Measurements from ENCODE around the gene TCERG1L. TPM values are rescaled to one million over a fixed set of nuclear protein-coding genes. Genes with fewer than 3 reads are reported as not detected.
"Not testable (repeated sequence)": the region's sequence is repeated elsewhere in the genome, so short reads cannot be mapped to it uniquely, and the experiment has no call there.

The TCERG1L gene
- total RNA-seq, 1 experiment from 2014 or later, result not detected

DNA sequence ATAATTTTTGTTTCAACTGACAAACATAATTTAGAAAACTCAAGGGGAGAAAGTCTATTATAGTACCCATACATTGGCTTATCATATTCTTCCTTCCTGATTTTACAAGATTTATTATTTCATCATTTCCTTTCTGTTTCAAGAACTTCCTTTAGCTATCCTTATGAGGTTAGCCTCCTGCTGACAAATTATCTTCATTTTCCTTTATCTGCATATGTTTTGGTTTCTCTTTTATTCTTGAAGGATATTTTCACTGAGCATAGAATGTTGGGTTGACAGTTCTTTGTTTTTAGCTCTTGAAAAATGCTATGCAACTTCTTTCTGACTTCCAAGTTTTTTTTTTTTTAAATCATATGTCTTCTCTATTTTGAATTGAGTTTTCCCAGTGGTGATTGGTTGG is 21.3 kb upstream of the TCERG1L start:
- Histone ChIP-seq H3K36me3 (no peaks in the 10 kb centered on the region), H3K4me1 (replicated peaks) (no peaks in the 10 kb centered on the region), H3K4me3 (no peak overlapping the region), H3K9me3 (replicated peaks) (no peaks in the 10 kb centered on the region; the same call in 1 of the 2 replicates), H3K27me3 (replicated peaks) (no peaks in the 10 kb centered on the region), H3K27ac (no peak overlapping the region)
- DNase-seq (ENCODE audit: low read depth in 1 of 2, low spot score in 2 of 2), result no peak

DNA sequence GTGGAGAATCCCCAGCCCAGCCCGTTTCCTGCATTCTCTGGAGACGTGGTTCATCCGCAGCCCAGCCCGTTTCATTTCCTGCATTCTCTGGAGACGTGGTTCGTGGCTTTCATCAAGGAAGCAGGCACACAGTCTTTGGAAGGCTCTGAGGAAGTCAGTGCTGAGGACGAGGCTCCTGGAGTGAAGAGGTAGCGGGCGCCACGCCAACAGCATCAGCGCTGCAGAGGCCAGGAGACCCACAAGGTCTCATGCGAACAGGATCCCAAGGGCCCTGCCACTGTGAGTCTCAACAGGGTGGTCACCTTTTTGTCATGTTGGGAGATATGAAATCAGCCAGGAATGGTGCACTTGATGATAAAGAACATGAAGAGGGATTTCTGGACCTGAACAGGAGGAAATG is 12.4 kb upstream of the TCERG1L start:
- no peak for DNase-seq (ENCODE audit: low read depth in 1 of 2, low spot score in 2 of 2)
- H3K27me3 ChIP-seq (replicated peaks), result no peaks in the 10 kb centered on the region
- H3K27ac ChIP-seq, result no peak overlapping the region
- no peaks in the 10 kb centered on the region for H3K4me1 ChIP-seq (replicated peaks)
- no peaks in the 10 kb centered on the region for H3K36me3 ChIP-seq
- H3K9me3 ChIP-seq (replicated peaks), result peaks cover 5% of the 10 kb centered on the region; the same call in 1 of the 2 replicates
- no peak overlapping the region for H3K4me3 ChIP-seq

DNA sequence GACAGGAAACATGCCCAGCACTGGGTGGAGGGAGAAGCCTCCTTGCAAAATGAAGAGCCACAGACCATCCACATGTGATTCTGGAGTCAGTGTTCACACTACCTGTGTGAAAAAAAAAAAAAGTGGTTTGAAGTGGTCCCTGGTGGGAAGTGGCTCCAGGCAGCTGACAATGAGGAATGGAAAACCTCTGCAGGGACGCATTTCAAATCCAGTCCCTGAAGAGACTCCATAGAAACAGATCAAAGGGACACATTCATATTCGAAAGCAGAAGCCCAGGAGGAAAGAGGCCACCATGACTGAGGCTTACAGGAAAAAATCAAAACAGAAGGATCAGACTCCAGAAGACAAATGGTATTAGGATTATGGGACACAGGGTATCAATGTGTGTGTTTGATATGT is 11.5 kb upstream of the TCERG1L start:
- no peak for DNase-seq (ENCODE audit: low read depth in 1 of 2, low spot score in 2 of 2)
- no peaks in the 10 kb centered on the region for H3K4me1 ChIP-seq (replicated peaks)

DNA sequence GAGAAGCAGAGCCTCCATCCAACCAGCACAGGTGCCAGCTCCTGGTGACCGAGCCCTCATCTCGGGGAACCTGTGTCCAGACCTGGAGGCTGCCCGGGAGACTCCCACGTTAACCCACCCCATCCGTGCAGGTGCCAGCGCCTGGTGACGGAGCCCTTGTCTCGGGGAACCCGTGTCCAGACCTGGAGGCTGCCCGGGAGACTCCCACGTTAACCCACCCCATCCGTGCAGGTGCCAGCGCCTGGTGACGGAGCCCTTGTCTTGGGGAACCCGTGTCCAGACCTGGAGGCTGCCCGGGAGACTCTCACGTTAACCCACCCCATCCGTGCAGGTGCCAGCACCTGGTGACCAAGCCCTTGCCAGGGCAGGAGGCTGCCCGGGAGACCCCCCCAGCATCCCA is 11.1 kb upstream of the TCERG1L start:
- H3K36me3 ChIP-seq; H3K27me3 ChIP-seq (replicated peaks); DNase-seq (ENCODE audit: low read depth in 1 of 2, low spot score in 2 of 2); H3K4me3 ChIP-seq; H3K27ac ChIP-seq; H3K4me1 ChIP-seq (replicated peaks): not testable (repeated sequence)
- H3K9me3 ChIP-seq (replicated peaks), result peaks cover 12% of the 10 kb centered on the region; the same call in 1 of the 2 replicates

More for the DNA sequence above, 11.5 kb upstream of the TCERG1L start:
- Histone ChIP-seq H3K27me3 (replicated peaks) (no peaks in the 10 kb centered on the region), H3K27ac (no peak overlapping the region), H3K4me3 (no peak overlapping the region), H3K36me3 (no peaks in the 10 kb centered on the region), H3K9me3 (replicated peaks) (peaks cover 12% of the 10 kb centered on the region; the same call in 1 of the 2 replicates)

DNA sequence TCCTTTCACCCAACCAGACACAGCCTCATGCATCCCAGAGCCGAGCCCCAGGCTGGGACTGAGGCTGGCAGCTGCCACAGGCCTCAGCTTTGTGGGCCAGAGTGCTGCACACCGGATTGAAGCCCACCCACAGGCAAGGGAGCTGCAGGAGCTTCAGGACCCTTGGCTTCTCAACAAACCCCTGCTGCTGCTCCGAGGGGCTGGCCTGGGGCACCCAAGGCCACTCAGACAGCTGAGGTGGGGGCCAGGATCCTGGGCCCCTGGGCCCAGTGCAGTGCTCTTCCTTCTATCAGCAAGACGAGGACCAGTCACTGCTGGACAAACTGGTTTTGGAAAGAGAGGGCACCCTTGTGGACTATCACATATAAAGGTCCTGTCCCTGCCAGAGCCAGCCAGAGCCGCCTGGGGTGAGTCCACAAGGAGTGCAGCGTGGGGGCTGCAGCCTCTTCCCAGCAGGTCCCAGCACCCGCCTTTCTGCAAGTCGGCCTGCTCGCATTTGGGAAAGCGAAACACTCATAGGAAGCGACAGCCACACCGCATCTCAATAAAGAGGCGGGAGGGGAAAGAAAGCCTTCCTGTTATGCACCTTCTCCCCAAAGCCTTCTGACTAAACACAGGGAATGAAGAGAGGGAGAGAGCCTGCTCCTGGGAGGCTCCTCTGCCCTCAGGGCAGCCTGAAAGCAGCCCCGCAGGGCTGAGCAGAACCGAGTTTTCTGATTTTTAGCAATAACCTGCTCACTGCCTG is 9.5 kb upstream of the TCERG1L start:
- no peak overlapping the region for H3K4me3 ChIP-seq
- peaks cover 12% of the 10 kb centered on the region; the same call in 1 of the 2 replicates for H3K9me3 ChIP-seq (replicated peaks)
- H3K36me3 ChIP-seq, result no peaks in the 10 kb centered on the region
- H3K4me1 ChIP-seq (replicated peaks), result no peaks in the 10 kb centered on the region
- no peak for DNase-seq (ENCODE audit: low read depth in 1 of 2, low spot score in 2 of 2)
- H3K27me3 ChIP-seq (replicated peaks), result no peaks in the 10 kb centered on the region
- no peak overlapping the region for H3K27ac ChIP-seq

DNA sequence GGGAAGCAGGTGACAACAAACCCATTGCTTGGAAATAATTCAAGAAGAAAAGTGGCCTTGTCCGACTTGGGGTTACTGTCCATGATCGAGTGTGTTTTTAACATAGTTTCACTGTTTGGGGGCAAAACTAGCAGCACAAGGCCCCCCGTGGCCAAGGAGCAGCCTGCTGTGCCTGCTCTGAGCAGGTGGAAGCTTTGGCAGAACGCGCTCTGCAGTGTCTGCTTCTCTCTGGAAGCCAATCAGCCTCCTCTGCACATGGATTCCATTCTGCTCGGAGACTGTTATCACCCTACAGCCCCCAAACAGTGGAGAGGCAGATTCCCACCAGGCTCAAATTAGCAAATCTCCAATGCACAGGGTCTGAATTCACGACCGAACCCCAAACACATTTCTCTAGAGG is 7.3 kb upstream of the TCERG1L start:
- H3K9me3 ChIP-seq (replicated peaks), result peaks cover 12% of the 10 kb centered on the region; the same call in 1 of the 2 replicates
- H3K27ac ChIP-seq, result no peak overlapping the region
- no peak for DNase-seq (ENCODE audit: low read depth in 1 of 2, low spot score in 2 of 2)
- no peaks in the 10 kb centered on the region for H3K27me3 ChIP-seq (replicated peaks)
- H3K4me3 ChIP-seq, result no peak overlapping the region
- no peaks in the 10 kb centered on the region for H3K4me1 ChIP-seq (replicated peaks)
- H3K36me3 ChIP-seq, result no peaks in the 10 kb centered on the region

DNA sequence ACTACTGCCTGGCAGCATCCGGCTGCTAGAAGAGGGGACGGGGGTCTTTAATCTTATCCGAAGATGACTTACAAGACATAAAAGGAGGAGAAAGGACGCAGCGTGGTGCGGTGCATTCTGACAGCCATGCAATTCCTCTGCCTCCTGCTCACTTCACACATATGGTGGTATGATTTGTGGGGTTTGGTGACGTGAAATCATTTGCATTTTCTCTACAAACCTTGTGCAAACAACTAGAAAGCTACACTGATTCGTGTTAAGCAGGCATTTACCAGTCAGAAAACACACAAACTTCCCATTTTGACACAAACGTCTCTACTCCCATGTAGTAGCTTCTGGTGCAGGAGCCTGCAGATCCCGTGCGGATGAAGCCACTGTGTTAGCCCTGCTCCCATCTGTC is 6.8 kb upstream of the TCERG1L start:
- Histone ChIP-seq H3K9me3 (replicated peaks) (peaks cover 12% of the 10 kb centered on the region; the same call in 1 of the 2 replicates), H3K4me1 (replicated peaks) (no peaks in the 10 kb centered on the region), H3K27ac (no peak overlapping the region), H3K27me3 (replicated peaks) (no peaks in the 10 kb centered on the region), H3K4me3 (no peak overlapping the region), H3K36me3 (no peaks in the 10 kb centered on the region)
- no peak for DNase-seq (ENCODE audit: low read depth in 1 of 2, low spot score in 2 of 2)

DNA sequence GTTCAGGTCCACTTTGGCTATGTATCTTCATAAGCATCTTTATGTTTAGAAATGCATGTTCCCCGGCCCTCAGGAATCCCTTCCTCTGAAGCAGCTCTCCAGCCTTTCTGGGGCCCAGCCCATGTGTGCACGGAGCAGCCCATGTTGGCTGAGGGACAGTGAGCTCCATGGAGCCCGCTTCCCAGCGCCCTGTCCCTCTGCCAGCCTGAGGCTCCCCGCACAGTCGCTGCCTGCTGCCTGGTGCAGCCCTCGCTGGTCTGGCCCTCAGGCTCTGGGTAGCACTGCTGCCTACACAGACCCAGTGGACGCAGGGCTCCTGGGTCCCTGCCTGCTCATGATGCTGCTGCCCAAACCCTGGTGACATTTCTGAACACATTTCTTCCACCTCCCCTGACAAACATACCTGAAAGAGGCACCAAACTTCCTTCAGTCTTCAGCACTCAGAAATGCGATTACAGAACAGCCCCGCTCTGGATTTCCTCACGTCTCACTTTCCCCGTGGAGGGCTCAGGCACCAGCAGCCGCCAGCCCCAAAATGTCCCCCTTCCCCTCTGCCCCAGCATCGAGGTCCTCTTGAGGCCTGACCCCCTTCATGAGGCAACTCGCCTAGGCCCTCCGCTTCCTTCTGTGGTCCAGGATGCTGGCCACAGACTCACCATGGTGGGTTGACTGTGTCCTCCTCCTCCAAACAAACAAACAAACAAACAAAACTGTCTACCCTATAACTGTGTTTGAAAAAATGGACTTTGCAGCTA is 5.0 kb upstream of the TCERG1L start:
- DNase-seq (ENCODE audit: low read depth in 1 of 2, low spot score in 2 of 2), result no peak
- Histone ChIP-seq H3K4me1 (replicated peaks) (no peaks in the 10 kb centered on the region), H3K36me3 (no peaks in the 10 kb centered on the region), H3K27me3 (replicated peaks) (no peaks in the 10 kb centered on the region), H3K9me3 (replicated peaks) (peaks cover 17% of the 10 kb centered on the region; the same call in 1 of the 2 replicates), H3K4me3 (no peak overlapping the region), H3K27ac (no peak overlapping the region)

DNA sequence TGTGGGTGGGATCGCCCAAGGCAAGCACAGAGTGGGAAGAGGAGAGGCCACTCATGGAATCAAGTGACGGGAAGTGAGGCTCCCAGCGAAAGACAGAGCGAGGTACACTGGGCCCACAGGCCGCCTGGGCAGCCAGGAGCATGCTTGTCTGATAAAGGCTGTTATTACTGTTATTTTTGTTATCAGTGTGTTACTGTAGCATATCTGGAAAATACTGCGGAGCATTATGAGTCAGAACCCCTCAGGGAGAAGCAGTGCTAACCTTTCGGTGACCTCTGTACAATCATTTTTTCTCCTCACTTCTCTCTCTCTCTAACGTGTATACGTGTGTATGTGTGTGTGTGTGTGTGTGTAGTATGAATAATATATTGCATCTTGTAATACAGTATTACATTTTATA is 3.8 kb upstream of the TCERG1L start:
- DNase-seq (ENCODE audit: low read depth in 1 of 2, low spot score in 2 of 2), result no peak
- H3K9me3 ChIP-seq (replicated peaks), result peaks cover 17% of the 10 kb centered on the region; the same call in 1 of the 2 replicates
- H3K27ac ChIP-seq, result no peak overlapping the region
- no peak overlapping the region for H3K4me3 ChIP-seq
- H3K27me3 ChIP-seq (replicated peaks), result no peaks in the 10 kb centered on the region
- H3K4me1 ChIP-seq (replicated peaks), result no peaks in the 10 kb centered on the region
- H3K36me3 ChIP-seq, result no peaks in the 10 kb centered on the region

DNA sequence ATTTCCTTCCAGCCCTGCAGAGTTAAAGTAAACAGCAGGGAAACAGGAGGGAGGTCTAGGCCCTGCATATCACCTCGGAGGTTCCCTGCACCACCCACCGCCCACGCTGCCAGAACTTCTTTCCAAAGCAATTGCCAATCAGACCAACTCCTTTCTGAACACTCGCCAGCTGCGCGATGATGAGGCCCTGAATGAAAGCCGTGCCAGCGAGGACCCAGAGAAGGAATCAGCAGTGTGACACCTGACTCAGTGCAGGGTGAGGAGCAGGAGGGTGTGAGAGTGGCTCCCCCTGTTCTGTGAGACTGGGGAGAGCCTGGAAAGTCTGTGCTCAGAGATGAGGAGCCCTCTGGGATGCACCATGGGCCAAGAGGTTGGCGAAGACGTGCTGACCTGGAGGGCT is 3.3 kb upstream of the TCERG1L start:
- Histone ChIP-seq H3K4me3 (no peak overlapping the region), H3K9me3 (replicated peaks) (peaks cover 17% of the 10 kb centered on the region; the same call in 1 of the 2 replicates), H3K27me3 (replicated peaks) (no peaks in the 10 kb centered on the region), H3K27ac (no peak overlapping the region), H3K36me3 (no peaks in the 10 kb centered on the region), H3K4me1 (replicated peaks) (no peaks in the 10 kb centered on the region)
- DNase-seq (ENCODE audit: low read depth in 1 of 2, low spot score in 2 of 2), result no peak

DNA sequence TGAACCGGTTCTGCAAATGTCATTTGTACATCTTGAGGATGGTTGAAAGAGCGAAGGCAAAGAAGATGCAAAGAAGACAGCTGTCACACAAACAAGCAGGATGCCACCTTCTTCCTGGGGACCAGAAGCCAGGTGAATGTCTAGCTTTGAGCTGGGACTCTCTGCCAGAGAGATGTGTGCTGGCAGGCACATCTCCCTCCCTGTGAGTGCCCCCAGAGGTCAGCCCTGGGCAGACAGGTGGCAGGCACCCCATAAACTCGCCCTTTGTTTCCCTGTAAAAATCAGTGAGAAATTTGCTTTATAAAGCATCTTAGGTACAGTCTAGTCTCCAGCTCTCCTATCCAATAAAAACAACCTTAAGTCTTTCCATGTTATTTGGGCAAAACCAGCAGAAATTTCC is 2.6 kb upstream of the TCERG1L start:
- no peak overlapping the region for H3K4me3 ChIP-seq
- H3K36me3 ChIP-seq, result no peaks in the 10 kb centered on the region
- DNase-seq (ENCODE audit: low read depth in 1 of 2, low spot score in 2 of 2), result no peak
- peaks cover 14% of the 10 kb centered on the region; the same call in 1 of the 2 replicates for H3K9me3 ChIP-seq (replicated peaks)
- H3K4me1 ChIP-seq (replicated peaks), result no peaks in the 10 kb centered on the region
- H3K27ac ChIP-seq, result no peak overlapping the region
- no peaks in the 10 kb centered on the region for H3K27me3 ChIP-seq (replicated peaks)

DNA sequence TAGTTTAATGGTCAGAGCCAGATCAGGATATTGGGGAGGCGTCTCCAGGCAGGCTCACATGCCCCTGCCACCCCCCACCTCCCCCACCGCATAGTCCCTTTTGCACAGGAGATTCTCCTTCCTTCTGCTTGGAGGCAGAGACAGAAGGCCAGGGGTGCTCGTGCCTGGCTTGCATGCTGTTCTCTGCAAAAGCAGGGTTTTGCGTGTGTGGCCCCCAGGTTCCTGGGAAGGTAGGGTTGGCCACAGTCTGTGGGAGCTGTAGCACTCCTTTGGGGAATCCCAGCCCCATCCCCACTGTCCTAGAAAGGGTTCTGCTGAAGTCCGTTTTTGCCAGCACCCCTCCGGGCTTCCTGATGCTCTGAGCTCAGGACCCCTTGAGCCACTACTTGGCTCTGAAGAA is 1.9 kb upstream of the TCERG1L start:
- H3K27me3 ChIP-seq (replicated peaks), result no peaks in the 10 kb centered on the region
- no peak overlapping the region for H3K4me3 ChIP-seq
- no peak overlapping the region for H3K27ac ChIP-seq
- DNase-seq (ENCODE audit: low read depth in 1 of 2, low spot score in 2 of 2), result no peak
- H3K4me1 ChIP-seq (replicated peaks), result no peaks in the 10 kb centered on the region
- peaks cover 6% of the 10 kb centered on the region; the same call in 1 of the 2 replicates for H3K9me3 ChIP-seq (replicated peaks)
- H3K36me3 ChIP-seq, result no peaks in the 10 kb centered on the region

DNA sequence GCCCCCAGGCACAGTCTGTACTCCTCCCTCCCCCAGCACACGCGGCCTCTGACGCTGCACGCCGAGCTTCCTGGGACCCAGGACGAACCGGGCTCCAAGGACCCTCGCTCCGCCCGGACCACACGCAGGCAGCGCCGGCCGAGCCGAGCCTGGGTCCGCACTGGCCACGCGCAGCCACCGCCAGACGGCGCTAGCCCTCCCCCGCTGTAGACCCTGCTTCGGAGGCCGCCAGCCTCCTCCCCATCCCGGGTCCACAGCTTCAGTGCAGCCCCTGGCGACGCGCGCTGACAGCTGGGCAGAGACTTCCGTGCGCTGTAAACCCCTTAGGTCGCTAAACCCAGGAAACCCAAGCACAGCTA is 936 bp upstream of the TCERG1L start:
- Histone ChIP-seq H3K27me3 (replicated peaks) (no peaks in the 10 kb centered on the region), H3K4me3 (no peak overlapping the region), H3K9me3 (replicated peaks) (peaks cover 4% of the 10 kb centered on the region; the same call in 1 of the 2 replicates), H3K27ac (no peak overlapping the region), H3K4me1 (replicated peaks) (no peaks in the 10 kb centered on the region), H3K36me3 (no peaks in the 10 kb centered on the region)
- DNase-seq (ENCODE audit: low read depth in 1 of 2, low spot score in 2 of 2), result no peak

DNA sequence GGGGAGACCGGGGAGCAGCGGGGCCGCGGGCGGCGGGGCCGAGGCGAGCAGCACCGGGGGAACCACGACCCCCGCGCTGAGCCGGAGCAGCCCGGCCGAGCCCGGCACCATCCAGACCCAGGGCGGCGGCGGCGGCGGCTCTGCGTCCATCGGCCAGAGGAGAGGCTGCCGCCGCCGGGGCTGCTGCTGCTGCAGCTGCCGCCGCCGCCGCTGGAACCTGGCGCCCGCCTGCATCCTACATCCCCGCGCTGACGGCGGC is 190 bp downstream of the TCERG1L start:
- H3K4me1 ChIP-seq (replicated peaks), result no peaks in the 10 kb centered on the region
- no peak for DNase-seq (ENCODE audit: low read depth in 1 of 2, low spot score in 2 of 2)
- H3K27me3 ChIP-seq (replicated peaks), result no peaks in the 10 kb centered on the region
- H3K27ac ChIP-seq, result no peak overlapping the region
- H3K36me3 ChIP-seq, result no peaks in the 10 kb centered on the region
- H3K4me3 ChIP-seq, result no peak overlapping the region
- H3K9me3 ChIP-seq (replicated peaks), result peaks cover 4% of the 10 kb centered on the region; the same call in 1 of the 2 replicates
